ENCODE data around the gene HMMR. TPM values are rescaled to one million over a fixed set of nuclear protein-coding genes. Genes with fewer than 3 reads are reported as not detected.

HMMR gene
- total and polyA plus RNA-seq, 11 donors = 0.15 to 6.6 (median 0.97) TPM; not detected in 1

- ATAC-seq = peak; percentile 97 to 98 (median 98)
- DNase-seq = peak; percentile 97 to 98 (median 97)
- intact Hi-C loops (cut with DNase I) = loop anchor here in 4 of 10 donors (1.0 to 5.0 kb wide), 4 partner anchors 43 to 68 kb away; partner anchors contain the start of genes HMMR (in 3 of the 4), NUDCD2 (in 3 of the 4) and CCNG1 (in 1 of the 4)
- peak; percentile 33 to 75 (median 55) for TF ChIP-seq CTCF (IDR thresholded peaks at IDR 0.05)
- peak; percentile 14 to 90 for TF ChIP-seq POLR2A (IDR thresholded peaks at IDR 0.05)
- Histone ChIP-seq H3K4me1 (peaks cover 11 to 61% (median 45%) of the 10 kb centered on the region in 12 donors), H3K4me3 (peak within 1 kb of the TSS; percentile 18 to 90 (median 77)), H3K9me3 (no peaks in the 10 kb centered on the region), H3K36me3 (no peaks in the 10 kb centered on the region), H3K27me3 (no peaks in the 10 kb centered on the region), H3K27ac (peak within 1 kb of the TSS; percentile 89 to 99 (median 96))
- 0% methylated on average over 60 to 64 of the region's 64 CpGs for WGBS, 4 donors
Measured at GRCh38 chr5:163505368-163506094, 45.1 kb downstream of the HMMR start, which contains the start of gene MAT2B. TSS of gene MAT2B (plus strand) at chr5:163505619. CDS start at chr5:163505687, 68 bp downstream.

DNA sequence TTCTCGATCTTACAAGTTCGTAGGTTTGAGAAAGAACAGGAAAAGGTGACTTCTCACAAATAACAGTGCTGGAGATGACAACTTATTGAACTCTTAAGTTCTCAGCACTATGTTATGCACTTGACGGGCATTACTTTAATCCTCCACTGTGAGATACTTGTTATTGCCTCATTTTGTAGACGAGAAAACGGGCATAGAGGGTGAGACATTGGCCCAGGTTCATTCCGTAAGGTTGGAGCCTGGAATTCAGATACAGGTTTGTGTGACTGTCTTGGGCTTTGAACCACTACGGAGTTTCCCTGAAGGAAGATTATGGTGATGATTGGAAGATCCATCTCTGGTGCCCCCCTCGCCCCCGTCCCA lies 45.6 kb downstream of the HMMR start:
- H3K36me3 ChIP-seq = no peaks in the 10 kb centered on the region
- H3K4me3 ChIP-seq = peak overlapping the region; percentile 18 to 90 (median 77)
- ATAC-seq (no peak), DNase-seq (no peak)
- intact Hi-C loops (cut with DNase I) = loop anchor here in 1 of 10 donors (5.0 kb wide), 1 partner anchor 44 kb away; the partner anchor contains the start of genes HMMR and NUDCD2
- TF ChIP-seq POLR2A (IDR thresholded peaks at IDR 0.05) = no peak
- TF ChIP-seq CTCF (IDR thresholded peaks at IDR 0.05) = no peak
- no peaks in the 10 kb centered on the region for H3K27me3 ChIP-seq
- no peaks in the 10 kb centered on the region for H3K9me3 ChIP-seq
- peak overlapping the region; percentile 89 to 99 (median 96) for H3K27ac ChIP-seq
- 1% methylated on average over 9 of the region's 9 CpGs for WGBS, 4 donors
- peaks cover 11 to 64% (median 47%) of the 10 kb centered on the region in 12 donors for H3K4me1 ChIP-seq

GRCh38 chr5:163506726-163507125 lies 46.3 kb downstream of the HMMR start:
- 2 to 4% (median 3%) methylated on average over 8 of the region's 8 CpGs for WGBS, 4 donors
- Histone ChIP-seq H3K4me3 (peak overlapping the region; percentile 18 to 90 (median 77)), H3K4me1 (peaks cover 11 to 70% (median 48%) of the 10 kb centered on the region in 12 donors), H3K27ac (peak overlapping the region in 11 of 12 donors; percentile 89 to 99 (median 96)), H3K9me3 (no peaks in the 10 kb centered on the region), H3K36me3 (peaks cover 0 to under 1% (median 0%) of the 10 kb centered on the region in 9 donors), H3K27me3 (no peaks in the 10 kb centered on the region)
- ATAC-seq (no peak), DNase-seq (no peak)
- intact Hi-C loops (cut with DNase I) = loop anchor here in 1 of 10 donors (5.0 kb wide), 1 partner anchor 44 kb away; the partner anchor contains the start of genes HMMR and NUDCD2
- TF ChIP-seq CTCF (IDR thresholded peaks at IDR 0.05) (no peak), POLR2A (IDR thresholded peaks at IDR 0.05) (no peak)

- H3K4me3 ChIP-seq = peak overlapping the region in 9 of 12 donors; percentile 21 to 90 (median 32)
- ATAC-seq (no peak), DNase-seq (no peak)
- intact Hi-C loops (cut with DNase I) = loop anchor here in 1 of 10 donors (5.0 kb wide), 1 partner anchor 46 kb away; the partner anchor contains the start of genes HMMR and NUDCD2
- H3K27me3 ChIP-seq = no peaks in the 10 kb centered on the region
- peaks cover 11 to 67% (median 51%) of the 10 kb centered on the region in 12 donors for H3K4me1 ChIP-seq
- H3K27ac ChIP-seq = peak overlapping the region in 9 of 12 donors; percentile 4 to 99 (median 56)
- H3K9me3 ChIP-seq = no peaks in the 10 kb centered on the region
- no peak for TF ChIP-seq CTCF (IDR thresholded peaks at IDR 0.05)
- no peak for TF ChIP-seq POLR2A (IDR thresholded peaks at IDR 0.05)
- peaks cover 0 to 21% (median 18%) of the 10 kb centered on the region in 9 donors for H3K36me3 ChIP-seq
- 29 to 38% (median 29%) methylated on average over 5 of the region's 5 CpGs for WGBS, 4 donors
Measured at GRCh38 chr5:163508753-163509152, 48.3 kb downstream of the HMMR start.

Data from heart left ventricle (tissue), 16 donors.